Stimulated activated CD8-positive, alpha-beta memory T cell treated with anti-CD3 and anti-CD28 coated beads, Interleukin-12 subunit alpha, Interleukin-12 subunit beta, amount 100 ng/mL, for 1 hour (primary cell): ENCODE data around the gene SPEN.
"Not testable (repeated sequence)": the region's sequence is repeated elsewhere in the genome, so short reads cannot be mapped to it uniquely, and the experiment has no call there.

Source experiments
- DNase-seq: peaks from one replicate; pipeline ENCODE4 v3.0.0-alpha.2; 2020; ENCODE audit warnings: low read depth

The SPEN gene

GRCh38 chr1:15900662-15901279 lies 53.3 kb downstream of the SPEN start:
- DNase-seq = no peak

GRCh38 chr1:15902882-15903281 lies 55.4 kb downstream of the SPEN start:
- DNase-seq = no peak

- DNase-seq = no peak
Observed at GRCh38 chr1:15908597-15908996, 61.1 kb downstream of the SPEN start.

GRCh38 chr1:15911141-15911540 lies 63.6 kb downstream of the SPEN start:
- no peak for DNase-seq

- DNase-seq = no peak
Observed at GRCh38 chr1:15911927-15912326, 64.4 kb downstream of the SPEN start.

- not testable (repeated sequence) for DNase-seq
Observed at GRCh38 chr1:15913607-15914006, 66.1 kb downstream of the SPEN start.

GRCh38 chr1:15915991-15916390 lies 68.5 kb downstream of the SPEN start:
- no peak for DNase-seq

- no peak for DNase-seq
Observed at GRCh38 chr1:15916417-15916816, 68.9 kb downstream of the SPEN start.

- DNase-seq = no peak
Observed at GRCh38 chr1:15916916-15917315, 69.4 kb downstream of the SPEN start.

GRCh38 chr1:15918962-15919715 lies 71.6 kb downstream of the SPEN start:
- DNase-seq = peak; percentile 36

- DNase-seq = no peak
Observed at GRCh38 chr1:15923241-15923640, 75.7 kb downstream of the SPEN start.

GRCh38 chr1:15926448-15926847 lies 78.9 kb downstream of the SPEN start:
- DNase-seq = not testable (repeated sequence)

- no peak for DNase-seq
Observed at GRCh38 chr1:15928971-15929965, 81.8 kb downstream of the SPEN start.

- no peak for DNase-seq
Observed at GRCh38 chr1:15931401-15931800, 83.9 kb downstream of the SPEN start.

- DNase-seq = no peak
Observed at GRCh38 chr1:15931884-15932283, 84.4 kb downstream of the SPEN start.

GRCh38 chr1:15932612-15933011 lies 85.1 kb downstream of the SPEN start:
- no peak for DNase-seq

GRCh38 chr1:15933684-15934083 lies 86.2 kb downstream of the SPEN start:
- no peak for DNase-seq

- no peak for DNase-seq
Observed at GRCh38 chr1:15934211-15935055, 86.9 kb downstream of the SPEN start.

GRCh38 chr1:15935056-15935950 lies 87.8 kb downstream of the SPEN start:
- DNase-seq = no peak

- no peak for DNase-seq
Observed at GRCh38 chr1:15936025-15936424, 88.5 kb downstream of the SPEN start.

GRCh38 chr1:15937146-15937545 lies 89.6 kb downstream of the SPEN start:
- no peak for DNase-seq
